Endothelial cell of hepatic sinusoid (primary cell): Measurements from ENCODE around the gene SIK3.

ENCODE experiments used
- in situ Hi-C: cut with HindIII; loops from 2 replicates; pipeline ENCODE4 v1.10.0; 2017; ENCODE audit warnings: low sequenced_read_pairs

The SIK3 gene

DNA sequence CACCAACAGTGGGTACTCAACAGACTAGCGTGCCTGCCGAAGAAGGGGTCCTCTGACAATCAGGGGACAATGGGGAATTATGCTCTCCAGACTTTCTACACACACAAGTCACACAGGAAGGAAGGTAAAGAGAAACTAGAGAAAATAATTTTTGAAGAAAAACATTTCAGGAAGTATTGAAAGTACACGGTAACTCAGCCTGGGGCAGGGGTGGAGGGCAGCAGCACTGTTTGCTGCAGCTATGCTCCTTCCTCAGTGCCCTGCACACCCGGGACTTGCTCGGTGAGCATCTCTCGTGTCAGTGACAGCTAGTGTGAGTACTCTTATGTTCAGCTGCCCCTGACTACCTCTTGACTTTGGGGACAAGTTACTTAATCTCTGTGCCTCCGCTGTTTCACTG, 242.8 kb downstream of the SIK3 start:
- in situ Hi-C loops: no loop called here

DNA sequence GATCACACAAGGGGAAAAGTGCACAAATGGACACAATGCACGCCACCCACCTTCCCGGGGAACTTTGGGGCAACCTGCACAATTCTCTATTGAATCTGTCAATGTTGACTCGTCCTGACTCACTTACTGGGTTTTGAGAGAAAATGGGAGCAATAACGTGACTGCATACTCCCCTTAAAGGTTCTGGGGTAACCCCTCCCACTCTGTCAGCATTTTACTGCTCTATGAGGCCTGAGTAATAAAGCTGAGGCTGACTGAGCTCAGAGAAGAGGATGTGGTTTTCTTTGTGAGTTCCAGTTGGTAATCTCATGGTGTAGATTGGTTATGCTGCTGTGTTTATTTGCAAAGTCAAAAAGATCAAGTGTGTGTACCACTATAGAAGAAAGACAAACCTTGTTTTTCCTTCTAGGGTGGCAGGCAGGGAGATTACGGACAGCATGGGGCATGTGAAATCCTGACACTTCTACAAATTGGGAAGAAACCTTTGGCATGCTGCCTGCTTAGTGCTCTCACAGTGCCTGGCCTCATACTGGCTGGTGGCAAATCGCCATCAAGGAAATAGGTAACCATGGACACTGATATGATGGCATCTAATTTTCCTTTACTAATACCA, 244.7 kb downstream of the SIK3 start:
- in situ Hi-C loops: loop anchor here (5.0 kb wide), 1 partner anchor 104 kb away; no protein-coding TSS in a partner anchor

- in situ Hi-C loops: loop anchor here (5.0 kb wide), 1 partner anchor 105 kb away; no protein-coding TSS in a partner anchor
These were observed 245.8 kb downstream of the SIK3 start for GRCh38 chr11:116852261-116853031.

DNA sequence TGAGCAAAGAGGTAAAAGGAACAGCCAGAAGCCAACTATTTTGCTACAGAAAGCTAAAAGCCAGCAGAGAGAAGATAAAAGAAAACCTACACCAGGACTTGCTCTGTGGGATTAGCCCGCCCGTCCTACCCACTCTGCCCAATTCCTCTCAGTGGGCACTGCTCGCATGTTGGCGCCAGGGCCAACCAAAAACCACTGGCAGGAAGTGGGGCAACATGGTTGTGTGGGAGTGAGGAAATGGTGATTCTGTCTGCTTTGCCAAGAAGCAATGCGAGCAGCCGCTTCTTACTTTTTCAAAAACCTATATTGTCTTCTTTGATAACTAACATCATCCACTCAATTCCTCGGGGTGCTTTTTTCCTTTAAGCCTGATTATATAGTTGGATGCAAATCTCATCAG, 246.6 kb downstream of the SIK3 start:
- in situ Hi-C loops: loop anchor here (5.0 kb wide), 1 partner anchor 106 kb away; no protein-coding TSS in a partner anchor

GRCh38 chr11:116849486-116849885, 248.7 kb downstream of the SIK3 start:
- in situ Hi-C loops: no loop called here

DNA sequence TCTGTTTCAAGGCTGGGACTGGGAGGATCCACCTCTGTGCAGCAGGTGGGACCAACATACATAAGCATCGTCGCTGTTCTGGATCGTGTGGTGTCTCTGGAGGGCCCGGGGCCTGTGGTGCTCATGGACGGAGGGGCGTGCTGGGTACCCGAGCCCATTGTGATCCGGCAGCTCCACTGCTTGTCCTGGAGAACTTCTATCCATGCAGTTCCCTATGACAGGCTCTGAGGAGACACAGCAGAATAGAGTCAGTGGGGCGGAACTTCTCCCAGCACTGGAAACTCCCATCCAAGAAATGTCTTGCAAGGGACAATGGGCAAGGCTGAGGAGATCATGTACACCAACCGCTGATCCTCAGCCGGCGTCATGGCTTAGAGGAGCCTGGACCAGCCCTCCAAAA, 249.2 kb downstream of the SIK3 start:
- in situ Hi-C loops: no loop called here

DNA sequence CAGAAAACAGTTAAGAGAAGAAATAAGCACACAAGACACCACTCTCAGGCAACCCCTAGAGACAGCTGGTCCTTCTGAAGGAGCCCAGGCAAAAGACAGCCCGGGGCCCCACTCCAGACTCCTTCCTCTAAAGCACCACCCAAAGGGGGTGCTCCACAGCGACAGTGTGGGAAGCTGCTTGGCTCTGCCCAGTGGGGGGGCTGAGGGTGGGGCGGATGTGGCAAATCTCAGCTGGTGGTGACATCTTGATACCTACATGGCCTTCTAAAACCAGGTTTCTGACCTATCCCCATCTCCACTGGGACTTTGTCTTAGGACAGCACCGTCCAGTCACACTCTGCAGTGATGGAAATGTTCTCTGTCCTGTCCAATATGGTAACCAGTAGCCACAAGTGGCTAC, 250.6 kb downstream of the SIK3 start:
- in situ Hi-C loops: no loop called here

GRCh38 chr11:116844722-116845121, 253.5 kb downstream of the SIK3 start:
- in situ Hi-C loops: no loop called here

DNA sequence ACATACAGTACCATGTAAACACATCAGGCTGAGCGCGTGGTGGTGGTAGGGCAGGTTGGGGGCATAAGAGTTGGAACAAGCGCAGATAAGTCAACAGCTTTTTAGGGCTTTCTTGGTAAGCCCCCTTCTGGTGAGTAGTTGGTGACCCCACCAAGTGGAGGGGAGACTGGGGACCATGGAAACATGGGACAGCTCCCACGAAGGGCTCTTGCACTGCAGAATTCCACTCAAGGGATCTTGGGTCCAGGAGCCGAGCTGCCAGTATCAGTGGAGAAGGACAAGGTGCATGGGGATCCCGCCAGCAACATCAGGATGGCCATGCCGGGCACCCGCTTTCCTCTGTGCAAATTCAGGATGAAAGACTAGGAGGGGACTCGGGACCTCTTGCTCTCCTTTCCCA, 254.6 kb downstream of the SIK3 start:
- in situ Hi-C loops: no loop called here

- in situ Hi-C loops: no loop called here
These were observed 255.3 kb downstream of the SIK3 start for GRCh38 chr11:116842909-116843308.

GRCh38 chr11:116842117-116842516, 256.1 kb downstream of the SIK3 start:
- in situ Hi-C loops: no loop called here

- in situ Hi-C loops: no loop called here
These were observed 257.4 kb downstream of the SIK3 start for GRCh38 chr11:116840746-116841296.

DNA sequence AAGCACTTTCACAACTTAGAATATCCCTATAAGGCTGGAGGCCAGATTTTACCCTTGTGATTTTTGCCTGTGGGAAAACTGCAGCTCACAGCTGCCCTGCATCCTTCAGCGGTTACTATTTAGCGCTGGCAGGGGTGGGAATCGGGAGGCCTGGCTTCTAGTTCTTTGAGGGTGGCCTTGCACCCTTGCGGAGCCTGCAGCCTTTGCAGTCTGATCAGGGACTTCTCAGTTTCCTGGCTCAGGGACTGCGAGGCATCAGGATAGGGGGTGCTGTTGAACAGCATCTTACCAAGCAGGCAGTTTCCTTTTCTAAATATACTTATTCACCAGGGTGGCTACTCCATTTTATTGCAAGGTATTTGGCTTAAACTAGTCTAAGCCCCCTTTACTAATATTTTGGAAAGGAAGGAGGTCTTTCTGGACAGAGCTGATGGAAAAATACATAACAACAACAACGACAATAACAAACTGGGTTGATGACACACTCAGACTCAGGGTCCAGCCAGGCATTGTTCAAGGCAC, 257.9 kb downstream of the SIK3 start:
- in situ Hi-C loops: no loop called here

GRCh38 chr11:116838321-116839084, 259.7 kb downstream of the SIK3 start:
- in situ Hi-C loops: no loop called here

DNA sequence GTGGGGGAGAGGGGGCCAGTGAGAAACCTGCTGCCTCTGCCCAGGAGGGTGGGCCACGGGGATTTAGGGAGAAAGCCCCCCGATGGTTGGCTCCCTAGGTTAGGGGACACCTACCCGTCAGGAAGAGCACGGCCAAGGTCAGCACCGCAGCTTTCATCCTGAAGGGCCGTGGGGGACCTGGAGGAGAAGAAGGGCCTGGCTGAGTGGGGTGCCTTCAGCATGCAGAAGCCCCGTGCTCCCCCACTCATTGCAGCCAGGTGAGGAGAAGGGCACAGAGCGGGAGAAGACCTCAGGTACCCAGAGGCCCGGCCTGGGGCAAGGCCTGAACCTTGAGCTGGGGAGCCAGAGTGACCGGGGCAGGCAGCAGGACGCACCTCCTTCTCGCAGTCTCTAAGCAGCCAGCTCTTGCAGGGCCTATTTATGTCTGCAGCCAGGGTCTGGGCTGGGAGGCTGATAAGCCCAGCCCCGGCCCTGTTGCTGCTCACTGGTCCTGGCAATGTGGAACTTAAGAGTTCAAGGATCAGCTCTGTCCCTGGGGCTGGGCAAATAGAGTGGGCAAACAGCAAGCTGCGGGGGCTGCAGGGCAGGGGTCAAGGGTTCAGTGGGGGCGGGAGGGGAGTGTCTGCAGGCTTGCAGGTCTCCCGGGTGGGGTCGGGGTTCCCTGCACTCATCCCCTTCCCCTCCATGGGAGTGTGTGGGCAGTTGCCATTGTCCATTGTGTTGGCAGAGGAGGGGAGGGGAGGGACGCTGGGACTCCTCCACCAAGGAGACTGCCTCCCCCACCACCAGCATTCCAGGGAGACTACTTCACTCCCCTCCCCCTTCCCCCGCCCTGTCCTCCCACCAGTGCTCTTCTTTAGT, 260.8 kb downstream of the SIK3 start, which contains the start of gene APOA1:
Gene APOA1, minus strand, starts transcription at position 392 of the 861 bp plus-strand sequence. Its CDS starts 235 bp downstream, at position 157.
- in situ Hi-C loops: no loop called here

GRCh38 chr11:116836632-116836991, 261.6 kb downstream of the SIK3 start:
- in situ Hi-C loops: no loop called here

GRCh38 chr11:116835791-116836631, 262.2 kb downstream of the SIK3 start:
- in situ Hi-C loops: no loop called here

- in situ Hi-C loops: no loop called here
These were observed 263.0 kb downstream of the SIK3 start for GRCh38 chr11:116835042-116835772.
